ENCODE results near the gene BSND.

BSND gene

GRCh38 chr1:54982739-54983138 is 16.0 kb upstream of the BSND start (continued):
- no peak for TF ChIP-seq ZNF518A (tag by site-specific recombination; conservative IDR thresholded peaks at IDR 0.05; ENCODE audit: low read depth)
- TF ChIP-seq ZNF830 (tag by site-specific recombination; IDR thresholded peaks at IDR 0.05; ENCODE audit: low read depth): no peak
- TF ChIP-seq IKZF3 (tag by site-specific recombination; IDR thresholded peaks at IDR 0.05): no peak
- TF ChIP-seq BCL11A (tag by site-specific recombination; IDR thresholded peaks at IDR 0.05; ENCODE audit: low read depth): no peak
- TF ChIP-seq ZNF16 (tag by site-specific recombination; IDR thresholded peaks at IDR 0.05; ENCODE audit: low read depth): no peak
- no peak for TF ChIP-seq ZNF114 (tag by site-specific recombination; IDR thresholded peaks at IDR 0.05)
- no peak for TF ChIP-seq ZNF677 (tag by site-specific recombination; IDR thresholded peaks at IDR 0.05)
- no peak for TF ChIP-seq RBAK (tag by site-specific recombination; IDR thresholded peaks at IDR 0.05)
- TF ChIP-seq ZNF302 (tag by site-specific recombination; IDR thresholded peaks at IDR 0.05; ENCODE audit: low read depth): no peak
- TF ChIP-seq FEZF1 (tag by site-specific recombination; IDR thresholded peaks at IDR 0.05): peak; percentile 86
- no peak for TF ChIP-seq ZNF2 (tag by site-specific recombination; IDR thresholded peaks at IDR 0.05)
- TF ChIP-seq ZNF24 (tag by site-specific recombination; IDR thresholded peaks at IDR 0.05): no peak
- TF ChIP-seq ZNF747 (tag by site-specific recombination; IDR thresholded peaks at IDR 0.05): no peak
- peak; percentile 45 for TF ChIP-seq ZIC2 (tag by site-specific recombination; IDR thresholded peaks at IDR 0.05)
- TF ChIP-seq ZNF777 (tag by site-specific recombination; IDR thresholded peaks at IDR 0.05; ENCODE audit: borderline replicate concordance): no peak
- no peak for TF ChIP-seq KLF9 (tag by site-specific recombination; IDR thresholded peaks at IDR 0.05; ENCODE audit: low read depth)
- TF ChIP-seq, protein P1, sequence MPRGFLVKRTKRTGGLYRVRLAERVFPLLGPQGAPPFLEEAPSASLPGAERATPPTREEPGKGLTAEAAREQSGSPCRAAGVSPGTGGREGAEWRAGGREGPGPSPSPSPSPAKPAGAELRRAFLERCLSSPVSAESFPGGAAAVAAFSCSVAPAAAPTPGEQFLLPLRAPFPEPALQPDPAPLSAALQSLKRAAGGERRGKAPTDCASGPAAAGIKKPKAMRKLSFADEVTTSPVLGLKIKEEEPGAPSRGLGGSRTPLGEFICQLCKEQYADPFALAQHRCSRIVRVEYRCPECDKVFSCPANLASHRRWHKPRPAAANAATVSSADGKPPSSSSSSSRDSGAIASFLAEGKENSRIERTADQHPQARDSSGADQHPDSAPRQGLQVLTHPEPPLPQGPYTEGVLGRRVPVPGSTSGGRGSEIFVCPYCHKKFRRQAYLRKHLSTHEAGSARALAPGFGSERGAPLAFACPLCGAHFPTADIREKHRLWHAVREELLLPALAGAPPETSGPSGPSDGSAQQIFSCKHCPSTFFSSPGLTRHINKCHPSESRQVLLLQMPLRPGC (tag by site-specific recombination; IDR thresholded peaks at IDR 0.05): no peak
- TF ChIP-seq ZNF112 (tag by site-specific recombination; IDR thresholded peaks at IDR 0.05): no peak
- no peak for TF ChIP-seq HOXA7 (CRISPR knock-in tag; IDR thresholded peaks at IDR 0.05; ENCODE audit: borderline replicate concordance)
- TF ChIP-seq MZF1 (tag by site-specific recombination; IDR thresholded peaks at IDR 0.05; ENCODE audit: borderline replicate concordance): no peak; the same call in 1 of the 2 replicates
- TF ChIP-seq ZSCAN23 (tag by site-specific recombination; IDR thresholded peaks at IDR 0.05): no peak
- TF ChIP-seq ZNF600 (tag by site-specific recombination; IDR thresholded peaks at IDR 0.05): 0 out of 2 replicates have a peak, but pooled peaks have one; percentile 28
- no peak for TF ChIP-seq ZNF473 (tag by site-specific recombination; IDR thresholded peaks at IDR 0.05)

Measured in HEK293 (cell line).